Measurements from ENCODE around the gene DDX39A.

DNA sequence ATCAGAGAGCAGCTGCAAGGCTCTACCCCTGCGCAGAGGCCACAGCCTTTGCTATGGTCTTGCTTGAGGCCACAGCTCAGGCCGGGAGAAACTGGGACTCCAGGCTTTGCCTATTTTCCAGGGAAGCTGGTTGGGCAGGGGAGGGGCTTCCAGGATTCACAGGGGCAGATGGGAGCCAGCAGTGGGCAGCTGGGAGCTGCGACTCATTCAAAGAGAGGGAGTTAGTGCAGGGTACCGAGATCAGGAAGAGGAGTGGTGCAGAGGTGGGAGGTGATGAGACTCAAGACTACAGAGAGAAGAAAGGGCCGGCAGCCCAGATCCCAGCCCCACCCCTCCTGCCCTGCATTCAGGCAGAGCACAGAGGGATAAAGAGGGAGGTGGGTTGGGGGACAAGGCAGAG lies 25.8 kb downstream of the DDX39A start:
- TF ChIP-seq, protein P1, sequence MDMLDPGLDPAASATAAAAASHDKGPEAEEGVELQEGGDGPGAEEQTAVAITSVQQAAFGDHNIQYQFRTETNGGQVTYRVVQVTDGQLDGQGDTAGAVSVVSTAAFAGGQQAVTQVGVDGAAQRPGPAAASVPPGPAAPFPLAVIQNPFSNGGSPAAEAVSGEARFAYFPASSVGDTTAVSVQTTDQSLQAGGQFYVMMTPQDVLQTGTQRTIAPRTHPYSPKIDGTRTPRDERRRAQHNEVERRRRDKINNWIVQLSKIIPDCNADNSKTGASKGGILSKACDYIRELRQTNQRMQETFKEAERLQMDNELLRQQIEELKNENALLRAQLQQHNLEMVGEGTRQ (IDR thresholded peaks at IDR 0.05; ENCODE audit: low read length): no peak
- TF ChIP-seq, protein P2, sequence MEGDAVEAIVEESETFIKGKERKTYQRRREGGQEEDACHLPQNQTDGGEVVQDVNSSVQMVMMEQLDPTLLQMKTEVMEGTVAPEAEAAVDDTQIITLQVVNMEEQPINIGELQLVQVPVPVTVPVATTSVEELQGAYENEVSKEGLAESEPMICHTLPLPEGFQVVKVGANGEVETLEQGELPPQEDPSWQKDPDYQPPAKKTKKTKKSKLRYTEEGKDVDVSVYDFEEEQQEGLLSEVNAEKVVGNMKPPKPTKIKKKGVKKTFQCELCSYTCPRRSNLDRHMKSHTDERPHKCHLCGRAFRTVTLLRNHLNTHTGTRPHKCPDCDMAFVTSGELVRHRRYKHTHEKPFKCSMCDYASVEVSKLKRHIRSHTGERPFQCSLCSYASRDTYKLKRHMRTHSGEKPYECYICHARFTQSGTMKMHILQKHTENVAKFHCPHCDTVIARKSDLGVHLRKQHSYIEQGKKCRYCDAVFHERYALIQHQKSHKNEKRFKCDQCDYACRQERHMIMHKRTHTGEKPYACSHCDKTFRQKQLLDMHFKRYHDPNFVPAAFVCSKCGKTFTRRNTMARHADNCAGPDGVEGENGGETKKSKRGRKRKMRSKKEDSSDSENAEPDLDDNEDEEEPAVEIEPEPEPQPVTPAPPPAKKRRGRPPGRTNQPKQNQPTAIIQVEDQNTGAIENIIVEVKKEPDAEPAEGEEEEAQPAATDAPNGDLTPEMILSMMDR (IDR thresholded peaks at IDR 0.05; ENCODE audit: control extremely low read depth in 1 of 3, insufficient read depth in 1 of 3, low read depth in 1 of 3, low read length in 3 of 3): no peak
- no peak for TF ChIP-seq EP300 (IDR thresholded peaks at IDR 0.05; ENCODE audit: borderline replicate concordance in 1 of 2, low read depth in 2 of 2, low read length in 2 of 2)
- TF ChIP-seq POLR2A (IDR thresholded peaks at IDR 0.05; ENCODE audit: control extremely low read depth in 1 of 2, low read depth in 2 of 2, low read length in 2 of 2): no peak
- TF ChIP-seq TBP (IDR thresholded peaks at IDR 0.05; ENCODE audit: low read depth, low read length): no peak
- no peak for TF ChIP-seq CREB1 (IDR thresholded peaks at IDR 0.05)
- no peak for TF ChIP-seq YY1 (IDR thresholded peaks at IDR 0.05; ENCODE audit: low read depth, low read length)
- no peak for TF ChIP-seq KDM4A (IDR thresholded peaks at IDR 0.05; ENCODE audit: low read depth, low read length, severe bottlenecking)
- TF ChIP-seq EZH2 (IDR thresholded peaks at IDR 0.05; ENCODE audit: low read depth, low read length, severe bottlenecking): no peak
- no peak for TF ChIP-seq SP2 (IDR thresholded peaks at IDR 0.05; ENCODE audit: low read length)

Measured in H1 (cell line).